Activated T-helper 9 cell treated with anti-CD3 and anti-CD28 coated beads, Interleukin-2, amount 50 U/mL, for 16 hours (primary cell): ENCODE data around the gene SRP9.
"Not testable (repeated sequence)": the region's sequence is repeated elsewhere in the genome, so short reads cannot be mapped to it uniquely, and the experiment has no call there.

ENCODE experiments used
- DNase-seq: peaks from one replicate; pipeline ENCODE4 v3.0.0-alpha.2; 2020; ENCODE audit warnings: low read depth

The SRP9 gene

DNA sequence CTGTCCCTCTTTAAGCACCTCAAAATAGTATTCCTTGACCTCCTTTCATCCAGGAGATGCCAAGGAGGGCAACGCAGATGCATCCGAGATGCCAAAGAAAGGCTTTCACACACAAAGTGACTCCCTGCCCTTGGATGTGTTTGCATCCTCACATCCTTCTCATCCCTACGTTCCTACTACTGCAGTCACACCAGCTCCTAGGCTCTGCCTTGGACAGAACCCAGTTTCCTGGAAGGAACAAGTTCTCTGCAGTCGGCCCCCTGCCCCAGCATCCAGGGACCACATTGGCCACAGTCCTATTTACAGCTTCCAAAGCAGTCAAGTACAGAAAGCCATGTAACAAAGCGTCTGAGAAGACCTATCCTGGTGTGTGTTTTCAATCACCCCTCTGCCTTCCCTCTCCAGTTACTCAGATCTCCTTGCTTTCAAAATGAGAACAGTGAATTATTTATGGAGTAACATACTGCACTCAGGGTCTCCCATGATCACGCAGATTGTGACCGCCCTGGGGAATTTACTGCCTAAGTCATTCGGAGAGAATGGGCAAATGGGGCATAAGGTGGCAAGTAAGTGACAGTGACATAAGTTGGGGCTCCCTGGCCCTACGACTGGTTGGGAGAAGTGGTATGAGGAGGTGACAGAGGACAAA, 21.8 kb upstream of the SRP9 start:
- no peak for DNase-seq

DNA sequence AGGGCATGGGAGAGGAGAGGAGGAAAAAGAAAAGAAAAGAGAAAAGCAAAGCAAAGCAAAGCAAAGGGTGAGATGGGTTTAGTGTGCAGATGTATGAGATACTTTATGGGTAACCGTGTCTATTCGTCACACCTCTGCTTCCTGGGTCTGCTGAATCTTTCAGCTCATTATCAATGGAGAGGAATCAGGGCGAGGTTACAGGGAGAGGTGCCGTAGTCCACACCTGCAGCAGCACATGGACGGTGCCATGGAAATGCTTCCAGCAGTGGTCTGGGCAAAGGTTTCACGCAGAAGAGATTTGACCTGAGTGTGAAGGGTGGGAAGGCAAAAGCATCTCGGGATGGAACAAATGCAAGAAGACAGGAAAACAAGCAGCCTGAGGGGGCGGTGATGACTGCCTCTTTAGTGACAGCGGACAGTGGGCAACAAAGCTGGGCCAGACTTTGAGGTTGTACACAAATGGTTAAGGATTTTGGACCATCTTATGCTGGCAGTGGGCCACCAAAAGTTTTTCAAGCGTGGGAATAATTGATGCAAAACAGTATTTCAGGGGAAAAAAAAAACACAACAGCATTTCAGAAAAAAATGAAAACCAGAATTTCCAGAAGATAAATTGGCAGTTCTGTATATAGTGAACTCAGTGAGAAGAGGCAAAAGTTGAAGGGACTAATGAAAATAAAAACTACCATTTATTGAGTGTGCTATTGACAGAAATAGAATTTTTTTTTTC, 19.5 kb upstream of the SRP9 start:
- no peak for DNase-seq

DNA sequence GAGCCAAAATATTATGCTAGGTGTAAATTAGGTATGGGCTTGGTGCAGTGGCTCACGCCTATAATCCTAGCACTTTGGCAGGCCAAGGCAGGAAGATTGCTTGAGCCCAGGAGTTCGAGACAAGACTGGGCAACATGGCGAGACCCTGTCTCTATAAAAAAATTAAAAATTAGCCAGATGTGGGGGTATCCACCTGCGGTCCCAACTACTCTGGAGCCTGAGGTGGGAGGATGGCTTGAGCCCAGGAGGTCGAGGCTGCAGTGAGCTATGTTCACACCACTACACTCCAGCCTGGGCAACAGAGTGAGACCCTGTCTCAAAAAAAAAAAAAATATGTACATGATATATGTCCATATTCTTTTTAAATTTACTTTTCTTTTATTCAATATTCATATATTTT, 17.7 kb upstream of the SRP9 start:
- DNase-seq, result not testable (repeated sequence)

DNA sequence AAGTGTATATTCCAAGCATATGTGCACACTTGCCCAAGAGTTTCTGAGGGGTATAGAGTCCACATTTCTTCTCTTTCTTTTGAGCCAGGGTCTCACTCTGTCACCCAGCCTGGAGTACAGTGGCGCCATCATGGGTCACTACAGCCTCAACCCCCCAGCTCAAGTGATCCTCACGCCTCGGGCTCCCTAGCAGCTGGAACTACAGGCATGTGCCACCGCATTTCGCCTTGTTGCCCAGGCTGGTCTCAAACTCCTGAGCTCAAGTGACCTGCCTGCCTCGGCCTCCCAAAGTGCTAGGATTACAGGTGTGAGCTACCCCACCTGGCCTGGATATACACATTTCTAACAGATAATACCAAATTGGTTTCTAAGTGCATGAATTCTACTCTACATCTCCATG, 17.1 kb upstream of the SRP9 start:
- no peak for DNase-seq

DNA sequence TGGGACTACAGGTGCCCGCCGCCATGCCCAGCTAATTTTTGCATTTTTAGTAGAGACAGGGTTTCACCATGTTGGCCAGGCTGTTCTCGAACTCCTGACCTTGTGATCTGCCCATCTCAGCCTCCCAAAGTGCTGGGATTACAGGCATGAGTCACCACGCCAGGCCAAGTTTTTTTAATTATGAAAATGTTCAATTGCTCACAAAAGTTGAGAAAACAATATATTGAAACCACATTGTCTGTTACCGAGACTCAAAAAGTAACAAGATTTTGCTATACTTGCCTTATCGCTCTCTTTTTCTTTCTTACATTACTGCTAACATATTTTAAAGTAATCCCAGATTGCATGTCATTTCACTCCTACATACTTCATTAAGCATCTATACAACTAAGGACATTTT, 16.2 kb upstream of the SRP9 start:
- DNase-seq, result not testable (repeated sequence)

DNA sequence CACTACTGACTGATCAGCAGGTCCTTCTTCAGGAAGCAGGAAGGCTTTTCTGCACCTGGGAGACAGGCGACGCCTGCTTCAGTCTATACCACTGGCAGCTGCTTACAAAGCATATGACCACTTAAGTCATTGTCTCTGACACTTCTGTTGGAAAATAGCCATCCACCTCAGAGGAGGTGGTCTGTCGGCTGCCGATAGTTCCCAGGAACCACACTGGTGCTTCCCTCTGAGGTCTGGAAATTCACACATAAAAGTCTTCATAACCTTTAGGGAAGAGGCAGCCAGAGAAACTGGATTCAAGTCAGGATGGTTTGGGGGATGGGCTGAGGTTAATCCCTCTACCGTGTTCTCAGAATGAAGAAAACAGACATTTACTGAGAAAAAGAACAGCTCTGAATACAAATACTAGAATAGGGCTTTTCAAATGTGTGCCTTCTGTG, 15.6 kb upstream of the SRP9 start:
- DNase-seq, result no peak

DNA sequence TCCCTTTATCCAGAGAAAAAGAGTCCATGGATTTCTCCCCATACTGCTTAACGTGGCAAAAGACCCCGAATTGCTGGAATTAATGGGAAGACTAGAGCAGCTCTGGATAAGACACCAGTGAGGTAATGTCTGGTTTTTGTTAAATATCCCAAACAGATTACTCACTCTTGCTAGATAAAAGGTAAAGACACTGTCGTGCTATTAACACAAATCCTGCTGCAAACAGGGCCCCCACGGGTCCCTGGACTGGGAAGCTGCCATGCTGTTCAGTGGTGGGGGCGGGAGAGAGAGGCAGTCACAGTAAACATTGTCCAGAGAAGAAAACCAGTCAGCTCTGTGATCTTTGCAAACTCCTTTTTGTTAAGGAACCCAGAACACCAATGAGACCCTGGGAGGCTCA, 15.2 kb upstream of the SRP9 start:
- no peak for DNase-seq

DNA sequence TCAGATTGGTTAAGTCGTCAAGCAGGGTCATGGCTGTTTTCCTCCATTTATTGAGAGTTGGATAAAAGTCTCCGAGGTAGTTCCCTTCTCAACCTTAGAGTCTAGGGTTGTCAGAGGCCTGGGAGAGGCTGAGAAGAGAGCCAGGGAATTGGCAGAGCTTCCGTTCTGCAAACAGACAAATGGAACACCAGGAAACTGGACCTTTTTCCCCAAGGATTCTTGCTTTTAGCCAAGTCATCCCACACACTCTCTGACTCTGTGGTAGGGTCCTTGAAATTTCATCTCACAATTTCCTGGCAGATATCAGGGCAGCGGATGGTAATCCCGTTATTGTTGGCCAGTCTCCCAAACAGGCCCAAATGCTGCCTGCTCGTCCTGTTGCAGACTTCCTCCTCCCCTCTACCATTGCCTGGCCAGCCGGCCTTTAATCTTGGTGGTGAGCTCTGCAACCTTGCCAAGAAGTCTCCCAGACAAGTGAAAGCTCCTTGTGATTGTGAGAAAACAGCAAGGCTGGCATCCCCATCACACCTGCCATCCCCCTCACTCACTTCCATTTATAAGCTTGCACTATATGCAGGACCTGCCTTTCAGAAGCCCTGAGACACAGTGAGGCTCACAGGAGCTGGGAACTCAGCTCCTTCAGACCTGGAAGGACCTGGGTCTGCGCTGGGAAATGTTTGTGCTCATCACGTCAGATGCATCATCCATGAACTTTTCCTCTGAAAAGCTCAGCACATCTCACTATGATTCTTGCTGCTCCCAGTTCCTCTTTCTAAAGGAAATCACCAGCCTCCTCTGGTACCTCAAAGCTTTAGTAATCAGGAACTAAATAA, 13.7 kb upstream of the SRP9 start:
- no peak for DNase-seq

DNA sequence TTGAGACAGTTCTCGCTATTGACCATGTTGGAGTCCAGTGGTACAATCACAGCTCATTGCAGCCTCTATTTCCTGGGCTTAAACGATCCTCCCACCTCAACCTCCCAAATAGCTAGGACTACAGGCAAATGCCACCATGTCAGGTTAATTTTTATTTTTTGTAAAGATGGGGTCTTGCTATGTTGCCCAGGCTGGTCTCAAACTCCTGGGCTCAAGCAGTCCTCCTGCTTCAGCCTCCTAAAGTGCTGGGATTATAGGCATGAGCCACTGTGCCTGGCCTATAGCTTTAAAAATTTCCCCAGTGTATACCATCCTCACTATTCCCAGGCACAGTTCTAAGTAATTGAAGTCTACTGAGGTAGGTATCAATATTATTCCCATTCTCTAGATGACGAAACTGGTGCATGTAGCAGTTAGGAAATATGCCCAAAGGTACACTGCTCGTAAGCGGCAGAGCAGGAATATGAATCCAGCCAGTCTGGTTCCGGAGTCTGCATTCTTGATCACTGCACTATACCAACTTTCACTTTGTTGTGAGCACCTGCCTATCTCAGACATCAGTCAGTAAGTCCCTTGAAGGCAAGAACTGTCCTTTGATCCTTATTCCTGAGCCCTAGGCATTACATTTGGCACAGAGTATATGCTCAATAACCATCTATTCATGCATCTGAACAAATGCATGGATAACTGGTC, 11.5 kb upstream of the SRP9 start:
- DNase-seq, result no peak

DNA sequence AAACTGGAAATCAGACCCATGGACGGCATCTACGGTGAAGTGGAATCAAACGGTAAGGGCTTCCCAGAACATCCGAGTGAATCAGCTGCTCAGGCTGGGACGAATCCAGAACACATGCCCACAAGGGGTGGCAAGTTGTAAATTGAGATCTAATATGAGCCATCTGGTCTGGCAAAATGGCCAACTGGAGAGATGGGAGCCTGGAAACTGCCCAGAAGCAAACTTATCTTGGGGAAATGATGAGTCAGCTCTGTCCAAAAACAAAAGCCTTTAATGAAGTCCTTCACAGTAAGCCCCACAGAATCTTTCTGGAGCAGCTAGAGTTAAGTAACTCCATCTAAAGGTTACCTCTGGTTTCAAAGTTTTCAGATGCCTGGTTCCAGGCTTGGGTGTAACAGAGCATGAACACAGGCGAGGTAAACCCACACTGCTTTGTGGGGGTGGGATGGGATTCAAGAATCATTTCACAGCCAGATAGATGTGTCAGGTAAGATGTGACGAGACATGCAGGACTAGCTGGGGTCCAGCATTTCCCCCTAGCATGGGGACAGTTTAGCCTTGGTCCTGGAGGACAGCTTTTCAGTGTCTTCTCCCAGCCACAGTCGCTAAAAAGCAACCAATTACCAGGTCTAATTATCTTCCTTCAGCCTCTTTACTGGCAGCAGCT, 10.5 kb upstream of the SRP9 start:
- no peak for DNase-seq

DNA sequence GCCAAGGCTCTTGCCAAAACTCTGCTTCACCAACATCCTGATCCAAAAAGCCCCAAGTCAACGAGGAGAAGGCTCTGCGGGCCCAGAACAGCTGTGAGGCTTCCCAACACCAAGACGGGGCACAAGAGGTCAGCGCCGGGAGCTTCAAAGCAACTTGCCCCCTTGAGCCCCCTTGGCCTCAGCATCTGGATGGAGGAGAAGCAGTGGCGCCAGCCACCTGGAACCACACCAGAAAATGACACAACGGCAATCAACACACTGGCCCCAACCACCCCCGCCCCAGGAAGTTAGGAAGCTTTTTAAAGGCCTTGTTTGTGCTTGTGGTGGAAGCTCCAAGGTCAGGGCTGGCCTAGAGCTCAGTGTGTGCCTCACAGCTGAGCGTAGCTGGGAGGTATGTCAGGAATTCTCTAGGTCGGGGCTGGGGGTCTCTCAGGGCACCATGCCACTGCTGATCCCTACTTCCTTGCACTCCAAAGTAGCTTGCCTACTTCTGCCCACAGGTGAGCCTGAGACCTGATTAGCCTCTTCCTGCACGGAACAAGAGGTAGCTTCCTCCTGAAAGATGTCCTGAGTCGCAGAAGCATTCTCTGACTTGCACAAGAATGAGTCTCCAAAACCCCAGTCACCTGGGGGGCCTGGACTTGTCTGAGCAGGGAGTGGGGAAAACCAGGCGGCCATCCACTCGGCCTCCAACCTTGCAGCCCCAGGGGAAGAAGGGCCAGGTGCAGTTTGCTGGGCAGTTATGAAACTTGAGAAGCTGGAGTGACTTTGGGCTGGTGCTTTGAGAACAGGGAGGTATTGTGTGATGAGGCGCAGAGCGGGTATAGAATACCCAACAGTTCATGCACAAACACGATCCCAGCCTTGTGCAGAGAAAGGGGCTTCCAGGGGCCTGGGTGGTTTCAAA, 9.7 kb upstream of the SRP9 start:
- DNase-seq, result no peak

DNA sequence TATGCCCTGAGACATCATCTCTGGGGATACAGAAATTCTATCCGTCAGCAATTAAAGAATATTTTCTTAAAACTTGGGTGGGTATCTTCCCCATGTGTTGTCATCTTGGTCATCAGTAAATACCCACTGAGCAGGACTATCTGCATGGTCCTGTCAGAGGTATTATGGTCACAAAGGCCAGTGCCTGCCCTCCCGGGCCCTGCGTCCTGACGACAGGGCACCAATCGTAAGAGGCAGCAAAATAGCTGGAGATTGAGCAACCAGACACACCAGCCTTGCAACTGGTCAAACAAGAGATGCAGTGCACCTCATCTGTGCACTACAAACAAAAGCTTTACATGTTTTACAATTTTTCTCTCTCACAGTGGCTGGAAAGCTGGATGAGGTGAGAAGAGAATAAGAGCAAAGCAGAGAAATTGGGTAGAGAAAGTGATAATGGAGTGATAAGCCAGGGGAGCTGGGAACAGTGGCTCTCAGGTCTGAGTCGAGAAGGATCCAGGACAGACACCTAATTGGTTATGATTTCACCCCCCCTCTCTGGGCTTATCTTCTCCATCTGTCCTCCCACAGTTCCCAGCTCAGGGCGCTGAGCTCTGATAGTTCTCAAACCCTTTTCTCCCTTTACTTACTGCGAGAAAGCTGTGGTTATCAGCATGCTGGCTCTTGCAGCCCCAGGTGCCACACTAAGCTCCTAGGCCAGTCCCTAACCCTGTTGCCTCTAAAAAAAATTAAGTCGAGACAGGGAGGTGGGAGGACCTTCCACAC, 8.8 kb upstream of the SRP9 start:
- no peak for DNase-seq

DNA sequence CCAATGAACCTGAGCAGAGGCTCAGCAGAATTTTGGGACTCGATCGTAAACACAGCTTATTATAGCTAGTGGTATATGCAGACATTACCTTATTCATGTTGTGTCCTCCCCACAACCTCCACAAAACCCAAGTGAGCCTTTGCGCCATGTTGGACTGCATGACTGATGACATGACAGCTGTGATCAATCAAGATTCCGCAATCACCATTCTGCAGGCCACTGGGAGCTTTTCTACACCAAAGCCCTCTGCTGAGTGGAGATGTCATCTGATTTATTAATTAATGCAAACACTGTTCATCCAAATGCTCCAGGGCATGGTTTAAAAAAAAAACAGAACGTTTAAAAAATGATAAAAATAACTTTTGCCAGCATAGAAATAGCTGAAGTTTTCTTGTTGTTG, 7.9 kb upstream of the SRP9 start:
- no peak for DNase-seq

DNA sequence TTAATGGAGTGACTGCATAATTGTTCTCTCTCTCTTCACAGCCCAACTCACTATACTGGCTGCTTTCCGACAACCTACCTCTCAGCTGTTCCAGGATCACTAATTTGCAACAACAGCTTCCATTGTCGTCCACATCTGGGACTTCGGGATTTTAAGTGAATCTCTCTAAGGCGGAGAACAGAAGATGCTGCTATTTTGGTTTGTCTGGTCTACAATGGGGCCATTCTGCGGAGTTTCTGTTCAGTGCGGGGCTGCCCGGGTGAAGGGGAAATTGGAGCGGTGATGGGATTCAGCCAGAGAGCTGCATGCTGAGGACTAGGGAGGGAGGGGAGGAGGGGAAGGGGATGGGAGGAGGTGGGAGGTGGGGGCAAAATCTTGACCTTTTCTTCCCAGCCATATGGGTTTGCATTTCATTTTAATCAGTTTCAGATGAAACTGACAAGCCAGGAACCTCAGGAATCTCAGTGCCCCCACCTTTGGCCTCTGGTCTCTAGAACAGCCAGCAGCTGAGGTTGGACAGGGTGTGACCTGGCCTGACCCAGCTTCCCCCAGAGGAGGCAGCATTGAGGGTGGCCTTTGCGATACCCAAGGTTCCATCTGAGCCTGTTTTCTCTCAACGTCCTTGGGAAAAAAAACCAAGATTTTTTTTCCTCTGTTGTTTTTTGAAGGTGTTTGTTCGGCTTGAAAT, 6.9 kb upstream of the SRP9 start:
- no peak for DNase-seq

DNA sequence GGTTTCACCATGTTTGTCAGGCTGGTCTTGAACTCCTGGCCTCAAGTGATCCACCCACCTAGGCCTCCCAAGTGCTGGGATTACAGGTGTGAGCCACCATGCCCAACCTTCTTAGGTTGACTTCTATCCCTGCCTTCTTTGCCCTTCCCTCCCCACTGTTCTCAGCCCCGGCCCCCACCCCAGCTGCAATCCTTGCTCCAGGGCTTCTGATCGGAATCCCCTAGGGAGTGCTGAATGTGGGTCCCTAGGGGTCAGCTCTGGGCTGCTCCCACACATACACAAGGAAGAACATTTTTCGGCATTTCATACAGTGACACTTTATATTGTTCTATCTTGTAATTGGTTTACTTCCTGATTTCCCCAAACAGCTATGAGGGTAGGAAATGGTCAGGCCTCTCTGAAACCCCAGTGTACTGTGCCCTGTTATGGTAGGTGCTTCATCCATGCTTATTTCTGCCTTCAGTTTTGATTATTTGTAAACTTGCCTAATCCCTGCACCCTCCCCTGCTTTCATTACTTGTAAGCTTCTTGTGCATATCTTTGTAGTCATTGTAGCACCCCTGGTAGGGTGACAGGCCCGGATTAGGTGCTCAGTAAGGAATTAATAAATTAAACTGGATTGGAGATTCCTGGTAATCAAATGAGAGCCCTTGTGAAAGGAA, 5.8 kb upstream of the SRP9 start:
- no peak for DNase-seq

DNA sequence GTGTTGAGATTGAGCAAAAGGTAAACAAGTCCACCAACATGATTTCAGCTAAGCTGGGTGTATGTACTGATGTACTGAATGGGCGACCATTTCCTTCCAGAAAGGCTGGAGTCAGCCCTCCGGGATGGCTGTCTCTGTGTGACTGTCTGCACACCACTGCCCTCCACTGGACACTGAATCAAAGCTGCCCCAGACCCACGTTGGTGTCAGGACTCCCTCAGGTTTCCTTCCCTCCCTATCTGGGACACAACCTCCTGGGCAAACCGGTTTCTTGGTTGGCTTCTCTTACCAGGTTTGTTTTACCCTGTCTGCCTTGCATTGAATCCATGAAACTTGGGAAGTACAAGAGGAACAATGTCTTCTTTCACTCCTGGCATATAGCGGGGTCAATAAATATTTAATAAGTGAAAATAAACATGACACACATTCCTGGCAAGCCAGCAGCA, 5.3 kb upstream of the SRP9 start:
- no peak for DNase-seq

DNA sequence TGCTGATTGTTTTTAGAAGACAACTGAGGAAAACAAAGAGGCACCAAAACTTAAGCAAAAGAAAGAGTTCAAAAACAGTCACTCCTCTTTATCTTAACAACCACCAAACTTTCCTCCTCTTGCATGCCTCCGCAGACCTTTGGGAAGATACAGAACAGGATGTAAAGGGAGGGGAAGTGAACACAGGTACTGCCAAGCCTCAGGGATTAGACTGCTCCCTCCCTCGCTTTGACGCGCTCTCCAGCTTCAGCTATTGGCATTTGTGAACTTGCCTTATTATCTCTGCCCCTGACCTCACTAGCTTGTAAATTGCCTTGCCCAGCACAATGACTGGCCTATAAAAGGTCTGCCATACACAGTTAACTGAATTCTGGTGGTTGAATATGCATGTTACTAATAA, 4.8 kb upstream of the SRP9 start:
- no peak for DNase-seq

DNA sequence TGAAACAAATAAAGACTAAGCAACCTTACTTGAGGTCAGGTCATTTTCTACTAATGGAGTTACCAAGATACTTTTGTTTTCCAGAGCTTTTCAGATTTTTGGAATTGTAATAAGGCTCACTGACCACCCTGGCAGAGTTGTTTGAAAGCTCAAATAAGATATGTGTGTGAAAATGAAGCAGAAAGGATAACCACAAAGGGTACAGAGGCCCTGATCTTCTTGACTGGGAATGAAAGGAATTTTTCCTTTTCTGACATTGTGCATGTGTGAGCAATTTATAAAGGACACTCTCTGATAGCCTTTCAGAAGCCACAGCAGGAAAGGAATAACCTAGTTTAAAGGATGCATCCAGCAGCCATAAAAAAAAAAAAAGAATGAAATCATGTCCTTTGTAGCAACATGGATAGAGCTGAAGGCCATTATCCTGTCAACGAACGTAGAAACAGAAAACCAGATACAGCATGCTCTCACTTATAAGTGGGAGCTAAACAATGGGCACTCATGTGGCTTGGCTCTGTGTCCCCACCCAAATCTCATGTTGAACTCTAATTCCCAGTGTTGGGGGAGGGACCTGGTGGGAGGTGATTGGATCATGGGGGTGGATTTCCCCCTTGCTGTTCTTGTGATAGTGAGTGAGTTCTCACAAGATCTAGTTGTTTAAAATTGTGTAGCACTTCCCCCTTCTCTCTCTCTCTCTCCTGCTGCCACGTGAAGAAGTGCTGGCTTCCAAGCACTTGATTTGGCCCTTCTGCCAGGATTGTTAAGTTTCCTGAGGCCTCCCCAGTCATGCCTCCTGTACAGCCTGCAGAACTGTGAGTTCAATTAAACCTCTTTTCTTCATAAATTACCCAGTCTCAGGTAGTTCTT, 3.1 kb upstream of the SRP9 start:
- no peak for DNase-seq
